GM18517 (cell line): ENCODE data around the gene KIF5A.
"Not testable (repeated sequence)": the region's sequence is repeated elsewhere in the genome, so short reads cannot be mapped to it uniquely, and the experiment has no call there.

Experiments used
- ATAC-seq: cut with Tn5 transposase; IDR thresholded peaks from one replicate; pipeline ENCODE4 v1.9.1; 2021; ENCODE audit warnings: mild to moderate bottlenecking, moderate library complexity; ENCODE audit not compliant: unreplicated experiment

The KIF5A gene

GRCh38 chr12:57617942-57618341 lies 68.1 kb downstream of the KIF5A start:
- ATAC-seq = no peak

- ATAC-seq = not testable (repeated sequence)
These were observed 68.6 kb downstream of the KIF5A start for GRCh38 chr12:57618431-57618830.

DNA sequence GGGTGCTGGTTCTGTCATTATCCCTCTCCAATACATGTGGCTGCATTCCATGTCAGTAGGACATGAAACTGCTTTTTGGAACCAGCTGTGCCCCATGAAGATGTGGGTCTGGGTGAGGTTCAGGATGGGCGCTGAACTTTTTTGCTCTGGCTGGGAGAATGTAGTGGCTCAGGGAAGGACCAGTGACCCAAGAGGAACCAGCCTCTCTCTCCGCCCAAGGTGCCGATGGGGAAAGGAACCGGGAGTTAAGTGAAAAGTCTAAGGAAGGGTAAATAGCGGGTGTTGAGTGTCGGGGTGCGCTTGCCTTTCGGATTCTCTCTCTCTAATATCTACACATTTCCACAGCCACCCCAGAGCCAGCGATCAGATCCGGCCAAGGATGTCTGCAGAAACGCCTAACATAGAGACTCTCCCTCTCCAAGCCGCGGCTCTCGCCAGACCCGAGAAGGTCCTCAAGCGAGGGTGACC lies 69.2 kb downstream of the KIF5A start:
- ATAC-seq = no peak

DNA sequence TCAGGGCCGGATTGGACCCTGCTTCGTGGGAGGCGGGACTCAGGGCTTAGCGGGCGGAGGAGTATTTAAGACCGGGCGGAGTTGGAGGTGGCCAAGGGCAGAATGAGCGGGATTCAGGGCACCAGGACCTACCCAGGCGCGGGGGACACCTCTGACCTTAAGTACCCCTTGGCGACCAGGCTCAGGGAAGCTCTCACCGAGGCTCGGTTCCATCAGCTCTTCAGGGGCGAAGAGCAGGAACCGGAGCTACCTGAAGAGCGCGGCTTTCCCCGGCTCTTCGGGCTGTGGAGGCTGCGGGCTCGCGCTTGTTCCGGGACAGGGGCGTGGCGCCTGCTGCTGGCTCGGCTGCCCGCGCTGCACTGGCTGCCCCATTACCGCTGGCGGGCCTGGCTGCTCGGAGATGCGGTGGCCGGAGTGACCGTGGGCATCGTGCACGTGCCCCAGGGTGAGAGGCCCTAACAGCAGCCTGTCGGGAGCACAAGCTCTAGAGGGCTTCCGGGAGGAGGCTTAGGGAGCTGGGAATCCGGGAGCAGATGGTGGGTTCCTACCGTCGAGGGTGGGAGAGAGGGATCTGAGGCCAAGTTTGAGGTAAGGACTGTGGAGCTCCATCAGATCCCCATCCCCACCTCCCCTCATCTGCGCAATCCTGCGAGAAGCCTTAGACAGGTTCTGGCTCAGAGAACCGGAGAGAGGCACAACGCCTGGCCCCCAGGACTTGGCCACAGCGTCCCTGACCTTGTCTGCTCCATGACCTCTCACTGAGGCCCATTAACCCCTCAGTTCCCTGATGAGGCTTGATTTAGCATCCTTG lies 69.8 kb downstream of the KIF5A start:
- no peak for ATAC-seq

DNA sequence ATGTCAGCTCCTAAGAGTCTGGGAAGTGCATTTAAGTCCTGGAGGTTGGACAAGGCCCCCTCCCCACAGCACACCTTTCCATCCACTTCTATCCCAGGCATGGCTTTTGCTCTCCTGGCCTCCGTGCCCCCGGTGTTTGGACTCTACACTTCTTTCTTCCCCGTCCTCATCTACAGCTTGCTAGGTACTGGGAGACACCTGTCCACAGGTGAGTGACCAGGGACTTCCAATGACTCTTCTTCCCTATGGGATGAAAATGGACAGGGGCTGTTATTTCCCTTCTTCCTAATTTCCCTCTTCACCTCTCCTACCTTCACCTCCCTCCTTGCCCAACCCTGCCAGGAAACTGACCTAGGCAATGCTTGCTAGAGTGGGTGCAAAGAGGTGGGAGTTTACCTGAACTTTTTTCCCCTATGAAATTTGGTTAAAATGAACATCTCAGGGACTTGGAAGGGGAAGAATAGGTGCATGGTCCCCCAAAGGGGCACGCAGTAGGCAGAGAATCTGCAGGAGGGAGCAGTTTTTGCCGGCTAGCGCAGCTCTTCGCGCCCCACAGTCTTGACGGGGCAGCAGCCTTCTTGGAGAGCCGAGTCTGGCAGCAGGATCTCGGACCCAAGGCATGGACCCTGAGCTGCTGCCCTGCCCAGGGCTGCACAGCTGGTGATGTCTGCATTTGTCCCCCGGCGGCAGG lies 70.5 kb downstream of the KIF5A start:
- ATAC-seq = no peak

DNA sequence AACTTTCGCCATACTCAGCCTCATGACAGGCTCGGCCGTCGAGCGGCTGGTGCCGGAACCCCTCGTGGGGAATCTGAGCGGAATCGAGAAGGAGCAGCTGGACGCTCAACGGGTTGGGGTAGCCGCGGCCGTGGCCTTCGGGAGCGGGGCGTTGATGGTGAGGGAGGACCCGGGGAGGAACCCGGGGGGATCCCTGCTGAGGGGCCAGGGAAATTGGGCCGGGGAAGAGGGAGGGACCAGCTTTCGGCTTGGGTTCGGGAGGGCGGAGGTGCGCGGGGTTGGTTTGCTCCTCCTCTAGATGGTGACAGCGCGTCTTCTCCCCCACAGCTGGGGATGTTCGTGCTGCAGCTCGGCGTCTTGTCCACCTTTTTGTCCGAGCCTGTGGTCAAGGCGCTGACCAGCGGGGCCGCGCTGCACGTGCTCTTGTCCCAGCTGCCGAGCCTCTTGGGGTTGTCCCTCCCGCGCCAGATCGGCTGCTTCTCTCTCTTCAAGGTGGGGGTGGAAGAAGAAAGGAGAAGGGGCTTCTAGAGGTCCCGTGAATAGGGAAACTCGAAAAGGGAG lies 71.2 kb downstream of the KIF5A start:
- ATAC-seq = no peak

- no peak for ATAC-seq
These were observed 71.9 kb downstream of the KIF5A start for GRCh38 chr12:57621497-57622292.

DNA sequence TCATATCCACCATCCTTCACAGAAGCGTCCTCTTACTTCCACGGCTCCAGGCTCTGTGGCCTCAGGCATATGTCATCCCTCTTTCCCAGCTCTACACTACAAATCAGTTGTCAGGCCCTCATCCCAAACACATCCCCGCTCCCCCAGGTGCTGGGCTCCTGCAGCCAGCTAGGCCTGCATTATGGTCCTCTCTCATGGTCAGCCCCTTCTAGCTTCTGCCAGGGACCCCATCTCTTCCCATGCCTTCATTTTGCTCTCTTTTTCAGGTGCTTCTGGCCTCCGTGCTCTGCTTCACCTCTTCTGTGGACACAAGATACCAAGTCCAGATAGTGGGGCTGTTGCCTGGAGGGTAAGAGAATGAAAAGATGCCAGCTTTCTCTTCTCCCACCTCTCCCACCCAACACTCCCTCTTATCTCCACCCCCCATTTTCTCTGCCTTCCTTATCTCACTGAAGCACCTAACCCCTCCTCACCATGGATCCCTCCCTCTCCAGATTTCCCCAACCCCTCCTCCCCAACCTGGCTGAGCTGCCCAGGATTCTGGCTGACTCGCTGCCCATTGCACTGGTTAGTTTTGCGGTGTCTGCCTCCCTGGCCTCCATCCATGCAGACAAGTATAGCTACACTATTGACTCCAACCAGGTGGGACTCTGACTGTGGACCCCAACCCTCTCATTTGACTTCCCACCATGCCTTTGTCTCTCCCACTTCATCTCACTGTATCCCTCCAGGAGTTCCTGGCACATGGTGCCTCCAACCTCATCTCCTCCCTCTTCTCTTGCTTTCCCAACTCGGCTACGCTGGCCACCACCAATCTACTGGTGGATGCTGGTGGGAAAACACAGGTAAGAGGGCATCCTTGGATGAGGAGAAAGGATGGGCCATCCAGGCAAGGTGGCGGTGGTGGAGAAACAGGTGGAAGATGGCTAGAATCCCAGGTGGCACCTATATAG lies 72.7 kb downstream of the KIF5A start:
- no peak for ATAC-seq

DNA sequence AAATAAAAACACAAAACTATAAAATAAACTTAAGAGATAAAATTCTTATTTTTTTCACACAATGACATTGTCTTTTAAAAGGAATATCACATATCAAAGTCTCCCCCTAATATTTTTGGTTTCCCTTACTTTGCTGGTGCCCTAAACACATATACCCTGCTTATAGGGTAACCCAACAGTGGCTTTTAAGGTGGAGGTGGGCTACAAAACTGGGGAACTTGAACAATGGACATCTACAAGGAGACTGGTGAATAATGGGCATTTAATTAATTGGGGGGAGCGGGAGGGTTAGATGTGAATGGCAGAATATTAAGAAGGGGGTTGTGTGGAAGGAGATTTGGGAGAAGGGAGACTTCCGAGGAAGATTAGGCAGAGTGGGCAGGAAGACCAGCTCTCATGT lies 73.5 kb downstream of the KIF5A start:
- no peak for ATAC-seq

DNA sequence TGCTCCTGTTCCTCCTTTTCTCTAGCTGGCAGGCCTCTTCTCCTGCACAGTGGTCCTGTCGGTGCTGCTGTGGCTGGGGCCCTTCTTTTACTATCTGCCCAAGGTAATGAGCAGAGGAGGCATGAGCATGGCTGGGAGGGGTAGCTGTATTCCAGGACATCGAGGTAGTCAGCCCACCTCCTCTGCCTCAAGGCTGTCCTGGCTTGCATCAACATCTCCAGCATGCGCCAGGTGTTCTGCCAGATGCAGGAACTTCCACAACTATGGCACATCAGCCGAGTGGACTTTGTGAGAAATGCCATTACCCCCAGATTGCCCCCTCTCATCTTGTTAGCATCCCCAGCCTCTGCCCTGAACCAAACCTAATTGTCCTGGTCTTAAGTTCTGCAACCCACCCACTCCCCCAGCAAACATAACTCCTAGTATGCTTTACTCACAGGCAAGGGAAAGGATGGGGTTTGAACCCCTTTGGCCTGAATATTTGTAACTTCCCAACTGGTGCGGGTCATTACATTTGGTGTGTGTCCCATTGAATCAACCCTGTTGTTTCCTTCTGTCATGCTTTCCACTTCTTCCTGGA lies 74.1 kb downstream of the KIF5A start:
- no peak for ATAC-seq

GRCh38 chr12:57624441-57625220 lies 74.8 kb downstream of the KIF5A start:
- no peak for ATAC-seq

- ATAC-seq = no peak
These were observed 75.6 kb downstream of the KIF5A start for GRCh38 chr12:57625261-57626032.

- ATAC-seq = no peak
These were observed 76.5 kb downstream of the KIF5A start for GRCh38 chr12:57626111-57626920.

DNA sequence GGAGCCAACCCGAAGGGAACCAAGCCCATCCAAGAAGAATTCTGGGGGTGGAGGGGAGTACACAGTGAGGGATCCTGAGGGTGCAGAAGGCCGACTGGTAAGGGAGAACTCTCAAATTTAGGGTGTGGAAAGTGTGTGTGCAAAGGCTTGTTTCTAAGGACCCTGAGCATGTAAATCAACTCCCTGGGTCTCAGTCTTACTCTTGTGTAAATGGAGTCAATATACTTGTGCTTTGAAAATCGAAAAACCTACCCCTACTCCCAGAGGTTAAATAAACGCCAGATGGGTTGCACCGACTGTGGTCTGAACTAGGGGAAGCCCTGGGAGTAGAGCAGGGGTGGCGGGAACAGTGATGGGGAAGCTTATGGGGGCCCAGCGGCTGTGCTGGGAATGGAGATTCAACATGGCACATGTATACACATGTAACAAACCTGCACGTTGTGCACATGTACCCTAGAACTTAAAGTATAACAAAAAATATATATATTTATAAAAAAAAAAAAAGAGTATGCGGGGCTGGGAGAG lies 77.1 kb downstream of the KIF5A start:
- no peak for ATAC-seq

DNA sequence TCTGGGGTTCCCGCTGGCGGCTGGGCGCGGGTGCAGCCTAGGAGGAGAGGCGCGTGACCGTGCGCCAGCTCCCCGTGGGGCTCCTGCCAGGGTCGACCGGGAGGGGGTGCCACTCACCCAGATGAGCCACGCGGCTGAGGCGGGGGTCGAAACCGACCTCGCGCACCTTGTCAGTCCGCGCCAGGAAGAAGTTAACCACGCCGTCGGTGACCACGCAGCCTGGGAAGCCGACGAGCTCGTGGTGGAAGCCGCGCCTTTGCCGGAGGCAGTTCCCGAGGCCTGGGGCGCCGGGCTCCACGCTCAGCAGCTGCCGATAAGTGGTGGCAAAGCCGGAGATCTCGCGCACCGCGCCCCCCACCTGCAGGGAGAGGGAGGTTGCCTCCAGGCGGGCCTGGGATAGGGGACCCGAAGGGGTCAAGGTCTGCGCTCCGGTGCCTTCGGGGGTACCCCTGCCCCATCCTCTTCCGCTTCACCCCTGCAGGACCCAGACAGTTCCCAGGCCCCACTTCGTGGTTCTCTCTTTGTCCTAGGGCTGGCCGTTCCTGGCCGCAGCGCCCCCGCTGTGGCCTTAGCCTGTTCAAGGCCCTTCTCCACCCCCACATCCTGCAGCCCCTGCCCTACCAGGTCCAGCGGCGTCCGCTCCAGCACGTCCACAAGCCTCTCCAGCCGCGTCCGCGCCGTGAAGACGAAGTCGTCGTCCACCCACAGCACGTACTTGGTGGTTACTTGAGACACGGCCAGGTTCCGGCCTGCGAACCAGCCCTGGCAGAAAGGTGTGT lies 77.8 kb downstream of the KIF5A start:
- ATAC-seq = no peak
